Liver (tissue), 9 donors: ENCODE results near the gene RECQL5. TPM values are rescaled to one million over a fixed set of nuclear protein-coding genes. Genes with fewer than 3 reads are reported as not detected.

Source experiments
- DNase-seq: peaks from one replicate; pipeline ENCODE4 v3.0.0-alpha.2; 2017; ENCODE audit warnings: low spot score
- H3K27ac ChIP-seq, 2 donors: one replicate each; pipeline ENCODE4 v1.7.0; 2013; ENCODE audit warnings: inconsistent platforms in 2 of 2, low read length in 2 of 2, control low read depth in 1 of 2, low read depth in 1 of 2, mild to moderate bottlenecking in 1 of 2
- H3K27me3 ChIP-seq, 4 donors: one replicate each; pipeline versions ENCODE4 v1.6.1 to v1.7.0; 2013; ENCODE audit warnings: low read length in 3 of 4, inconsistent platforms in 1 of 4, mild to moderate bottlenecking in 1 of 4, moderate library complexity in 1 of 4; ENCODE audit not compliant: control insufficient read depth in 4 of 4, insufficient read depth in 4 of 4
- H3K36me3 ChIP-seq, 4 donors: one replicate each; pipeline versions ENCODE4 v1.6.1 to v1.7.0; 2013; ENCODE audit warnings: low read length in 3 of 4, mild to moderate bottlenecking in 3 of 4, low read depth in 1 of 4, moderate library complexity in 1 of 4; ENCODE audit not compliant: control insufficient read depth in 4 of 4, insufficient read depth in 3 of 4
- H3K4me1 ChIP-seq, 4 donors: one replicate each; pipeline versions ENCODE4 v1.6.1 to v1.7.0; 2013; ENCODE audit warnings: low read length in 3 of 4, mild to moderate bottlenecking in 3 of 4, moderate library complexity in 1 of 4; ENCODE audit not compliant: control insufficient read depth in 4 of 4, insufficient read depth in 4 of 4
- H3K4me3 ChIP-seq, 3 donors: one replicate each; pipeline versions ENCODE4 v1.6.1 to v1.7.0; 2013; ENCODE audit warnings: low read length in 3 of 3, control low read depth in 1 of 3, low read depth in 1 of 3, mild to moderate bottlenecking in 1 of 3
- H3K9ac ChIP-seq, 2 donors: one replicate each; pipeline ENCODE4 v1.7.0; 2013; ENCODE audit warnings: low read length in 2 of 2, mild to moderate bottlenecking in 2 of 2, moderate library complexity in 2 of 2, control low read depth in 1 of 2, low read depth in 1 of 2
- H3K9me3 ChIP-seq, 4 donors: one replicate each; pipeline versions ENCODE4 v1.6.1 to v1.7.0; 2013; ENCODE audit warnings: low read length in 3 of 4; ENCODE audit not compliant: control insufficient read depth in 4 of 4
- ATF3 ChIP-seq: IDR thresholded peaks from 2 replicates; pipeline ENCODE4 v1.6.1; 2016; ENCODE audit warnings: antibody characterized with exemption
- CTCF ChIP-seq: fragments of 150-350 bp; IDR thresholded peaks from 2 replicates; pipeline ENCODE4 v1.5.1; 2017; ENCODE audit warnings: improper control_type of control experiment, low read depth, low read length; ENCODE audit not compliant: missing input control
- EGR1 ChIP-seq, 2 donors: IDR thresholded peaks; 2 replicates each; pipeline ENCODE4 v1.6.1; 2016 to 2018; ENCODE audit warnings: antibody characterized with exemption in 2 of 2, low read depth in 2 of 2
- FOXA1 ChIP-seq: IDR thresholded peaks from 2 replicates; pipeline ENCODE4 v1.6.1; 2016; ENCODE audit warnings: antibody characterized with exemption
- FOXA2 ChIP-seq: IDR thresholded peaks from 2 replicates; pipeline ENCODE4 v1.6.1; 2016; ENCODE audit warnings: antibody characterized with exemption
- GABPA ChIP-seq, 2 donors: IDR thresholded peaks in 1 of 2; conservative IDR thresholded peaks in 1 of 2; 2 replicates each; pipeline ENCODE4 v1.6.1; 2016; ENCODE audit warnings: antibody characterized with exemption in 2 of 2, mild to moderate bottlenecking in 1 of 2, moderate library complexity in 1 of 2
- HNF4A ChIP-seq, 2 donors: conservative IDR thresholded peaks; 2 replicates each; pipeline ENCODE4 v1.6.1; 2016; ENCODE audit warnings: antibody characterized with exemption in 2 of 2, mild to moderate bottlenecking in 2 of 2
- HNF4G ChIP-seq: IDR thresholded peaks from 2 replicates; pipeline ENCODE4 v1.6.1; 2016; ENCODE audit warnings: antibody characterized with exemption
- JUND ChIP-seq, 2 donors: IDR thresholded peaks; 2 replicates each; pipeline ENCODE4 v1.6.1; 2016; ENCODE audit warnings: antibody characterized with exemption in 2 of 2
- NR2F2 ChIP-seq: IDR thresholded peaks from 2 replicates; pipeline ENCODE4 v1.6.1; 2016; ENCODE audit warnings: antibody characterized with exemption
- RAD21 ChIP-seq, 2 donors: IDR thresholded peaks; 2 replicates each; pipeline ENCODE4 v1.6.1; 2016; ENCODE audit warnings: antibody characterized with exemption in 2 of 2, mild to moderate bottlenecking in 2 of 2
- RXRA ChIP-seq, 2 donors: IDR thresholded peaks; 2 replicates each; pipeline ENCODE4 v1.6.1; 2017 to 2018; ENCODE audit warnings: antibody characterized with exemption in 2 of 2, mild to moderate bottlenecking in 1 of 2
- SP1 ChIP-seq: IDR thresholded peaks from 2 replicates; pipeline ENCODE4 v1.6.1; 2018; ENCODE audit warnings: antibody characterized with exemption, mild to moderate bottlenecking
- TAF1 ChIP-seq: conservative IDR thresholded peaks from 2 replicates; pipeline ENCODE4 v1.6.1; 2016; ENCODE audit warnings: antibody characterized with exemption, mild to moderate bottlenecking
- YY1 ChIP-seq: IDR thresholded peaks from 2 replicates; pipeline ENCODE4 v1.6.1; 2016; ENCODE audit warnings: antibody characterized with exemption, mild to moderate bottlenecking
- WGBS: extraction: QIAGEN DNeasy Blood & Tissue Kit; methylation state at CpG from one replicate; pipeline ENCODE4 v1.1.7; 2013; 5-methylcytosine and 5-hydroxymethylcytosine counted together
- polyA plus RNA-seq, 2 donors: library from polyadenylated mRNA; stranded (reverse) in 1 of 2; unstranded in 1 of 2; fragments of 200-250 nt in 1 of 2; fragments of >200 nt in 1 of 2; fragmentation: Nextera tagmentation in 1 of 2; extraction: Ambion mirVana in 1 of 2; gene quantifications; one replicate each; pipeline versions ENCODE4 v1.2.1 to v1.2.3, GENCODE V29; 2013 to 2015
- total RNA-seq, 2 donors: library from RNA; depleted of rRNA; stranded (reverse); fragments of >200 nt; gene quantifications; one replicate each; pipeline ENCODE4 v1.2.3, GENCODE V29; 2014
- TF ChIP-seq, protein P1 (sequence below): IDR thresholded peaks from 2 replicates; pipeline ENCODE4 v1.6.1; 2016; ENCODE audit warnings: antibody characterized with exemption, mild to moderate bottlenecking
- TF ChIP-seq, protein P2 (sequence below): IDR thresholded peaks from 2 replicates; pipeline ENCODE4 v1.6.1; 2016; ENCODE audit warnings: antibody characterized with exemption
- TF ChIP-seq, protein P3 (sequence below): IDR thresholded peaks from 2 replicates; pipeline ENCODE4 v1.6.1; 2016; ENCODE audit warnings: antibody characterized with exemption
- donor health status: healthy.
- donor health status: healthy.
- donor health status: healthy.
- donor health status: healthy.
- donor health status: healthy.

The RECQL5 gene
- total and polyA plus RNA-seq, 4 donors = 8.3 to 15.1 (median 11.5) TPM

DNA sequence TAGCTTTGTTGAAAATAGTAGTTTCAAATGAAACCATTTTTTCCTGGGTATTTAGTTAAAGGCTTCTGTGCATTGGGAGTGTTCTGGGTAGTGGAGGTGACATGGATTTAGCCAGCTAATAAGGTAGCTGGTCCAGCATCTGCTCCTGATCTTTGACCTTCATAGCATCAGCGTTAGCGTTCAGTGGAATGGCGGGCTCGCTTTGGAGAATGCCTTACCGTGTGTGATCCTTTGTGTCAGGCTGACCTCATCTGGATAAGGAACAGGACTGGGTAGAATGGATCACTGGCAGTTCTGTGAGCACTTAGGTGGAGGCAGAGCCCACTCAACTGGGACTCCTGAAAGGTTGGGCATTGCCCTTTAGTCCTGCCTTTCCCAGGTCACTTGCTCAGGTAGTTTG is 3.9 kb upstream of the RECQL5 start:
- Histone ChIP-seq H3K27me3 (no peaks in the 10 kb centered on the region), H3K4me1 (peaks cover 5 to 31% (median 21%) of the 10 kb centered on the region in 4 donors), H3K36me3 (peaks cover 12 to 45% (median 36%) of the 10 kb centered on the region in 4 donors), H3K4me3 (no peak overlapping the region), H3K27ac (no peak overlapping the region), H3K9ac (no peak overlapping the region), H3K9me3 (no peaks in the 10 kb centered on the region)
- no peak for DNase-seq
- WGBS = 76% methylated on average over 5 of the region's 5 CpGs
- no peak for TF ChIP-seq YY1
- TF ChIP-seq FOXA1 = no peak
- no peak for TF ChIP-seq EGR1 (IDR thresholded peaks at IDR 0.05; ENCODE audit: low read depth in 2 of 2)
- no peak for TF ChIP-seq JUND (IDR thresholded peaks at IDR 0.05)
- no peak for TF ChIP-seq CTCF
- TF ChIP-seq RXRA (IDR thresholded peaks at IDR 0.05) = no peak
- TF ChIP-seq GABPA (IDR thresholded peaks at IDR 0.05 in 1 of 2, conservative IDR thresholded peaks at IDR 0.05 in 1 of 2) = no peak
- TF ChIP-seq, protein P1, sequence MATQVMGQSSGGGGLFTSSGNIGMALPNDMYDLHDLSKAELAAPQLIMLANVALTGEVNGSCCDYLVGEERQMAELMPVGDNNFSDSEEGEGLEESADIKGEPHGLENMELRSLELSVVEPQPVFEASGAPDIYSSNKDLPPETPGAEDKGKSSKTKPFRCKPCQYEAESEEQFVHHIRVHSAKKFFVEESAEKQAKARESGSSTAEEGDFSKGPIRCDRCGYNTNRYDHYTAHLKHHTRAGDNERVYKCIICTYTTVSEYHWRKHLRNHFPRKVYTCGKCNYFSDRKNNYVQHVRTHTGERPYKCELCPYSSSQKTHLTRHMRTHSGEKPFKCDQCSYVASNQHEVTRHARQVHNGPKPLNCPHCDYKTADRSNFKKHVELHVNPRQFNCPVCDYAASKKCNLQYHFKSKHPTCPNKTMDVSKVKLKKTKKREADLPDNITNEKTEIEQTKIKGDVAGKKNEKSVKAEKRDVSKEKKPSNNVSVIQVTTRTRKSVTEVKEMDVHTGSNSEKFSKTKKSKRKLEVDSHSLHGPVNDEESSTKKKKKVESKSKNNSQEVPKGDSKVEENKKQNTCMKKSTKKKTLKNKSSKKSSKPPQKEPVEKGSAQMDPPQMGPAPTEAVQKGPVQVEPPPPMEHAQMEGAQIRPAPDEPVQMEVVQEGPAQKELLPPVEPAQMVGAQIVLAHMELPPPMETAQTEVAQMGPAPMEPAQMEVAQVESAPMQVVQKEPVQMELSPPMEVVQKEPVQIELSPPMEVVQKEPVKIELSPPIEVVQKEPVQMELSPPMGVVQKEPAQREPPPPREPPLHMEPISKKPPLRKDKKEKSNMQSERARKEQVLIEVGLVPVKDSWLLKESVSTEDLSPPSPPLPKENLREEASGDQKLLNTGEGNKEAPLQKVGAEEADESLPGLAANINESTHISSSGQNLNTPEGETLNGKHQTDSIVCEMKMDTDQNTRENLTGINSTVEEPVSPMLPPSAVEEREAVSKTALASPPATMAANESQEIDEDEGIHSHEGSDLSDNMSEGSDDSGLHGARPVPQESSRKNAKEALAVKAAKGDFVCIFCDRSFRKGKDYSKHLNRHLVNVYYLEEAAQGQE = no peak
- no peak for TF ChIP-seq HNF4G
- TF ChIP-seq, protein P2, sequence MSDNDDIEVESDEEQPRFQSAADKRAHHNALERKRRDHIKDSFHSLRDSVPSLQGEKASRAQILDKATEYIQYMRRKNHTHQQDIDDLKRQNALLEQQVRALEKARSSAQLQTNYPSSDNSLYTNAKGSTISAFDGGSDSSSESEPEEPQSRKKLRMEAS = no peak
- no peak for TF ChIP-seq TAF1
- no peak for TF ChIP-seq FOXA2
- TF ChIP-seq SP1 = no peak
- TF ChIP-seq HNF4A (conservative IDR thresholded peaks at IDR 0.05) = no peak

GRCh38 chr17:75668489-75668888 is 1.5 kb upstream of the RECQL5 start:
- Histone ChIP-seq H3K9me3 (no peaks in the 10 kb centered on the region), H3K36me3 (peaks cover 12 to 44% (median 38%) of the 10 kb centered on the region in 4 donors), H3K9ac (peak overlapping the region in 1 of 2 donors; percentile 28), H3K27me3 (no peaks in the 10 kb centered on the region), H3K4me1 (peaks cover 5 to 34% (median 25%) of the 10 kb centered on the region in 4 donors), H3K27ac (no peak overlapping the region), H3K4me3 (peak overlapping the region in 1 of 3 donors; percentile 98)
- TF ChIP-seq CTCF = no peak
- no peak for TF ChIP-seq RXRA (IDR thresholded peaks at IDR 0.05)
- TF ChIP-seq, protein P3, sequence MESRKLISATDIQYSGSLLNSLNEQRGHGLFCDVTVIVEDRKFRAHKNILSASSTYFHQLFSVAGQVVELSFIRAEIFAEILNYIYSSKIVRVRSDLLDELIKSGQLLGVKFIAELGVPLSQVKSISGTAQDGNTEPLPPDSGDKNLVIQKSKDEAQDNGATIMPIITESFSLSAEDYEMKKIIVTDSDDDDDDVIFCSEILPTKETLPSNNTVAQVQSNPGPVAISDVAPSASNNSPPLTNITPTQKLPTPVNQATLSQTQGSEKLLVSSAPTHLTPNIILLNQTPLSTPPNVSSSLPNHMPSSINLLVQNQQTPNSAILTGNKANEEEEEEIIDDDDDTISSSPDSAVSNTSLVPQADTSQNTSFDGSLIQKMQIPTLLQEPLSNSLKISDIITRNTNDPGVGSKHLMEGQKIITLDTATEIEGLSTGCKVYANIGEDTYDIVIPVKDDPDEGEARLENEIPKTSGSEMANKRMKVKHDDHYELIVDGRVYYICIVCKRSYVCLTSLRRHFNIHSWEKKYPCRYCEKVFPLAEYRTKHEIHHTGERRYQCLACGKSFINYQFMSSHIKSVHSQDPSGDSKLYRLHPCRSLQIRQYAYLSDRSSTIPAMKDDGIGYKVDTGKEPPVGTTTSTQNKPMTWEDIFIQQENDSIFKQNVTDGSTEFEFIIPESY = no peak
- TF ChIP-seq YY1 = no peak
- no peak for TF ChIP-seq HNF4A (conservative IDR thresholded peaks at IDR 0.05)
- TF ChIP-seq EGR1 (IDR thresholded peaks at IDR 0.05; ENCODE audit: low read depth in 2 of 2) = no peak
- TF ChIP-seq SP1 = no peak
- no peak for TF ChIP-seq ATF3
- TF ChIP-seq NR2F2 = no peak
- TF ChIP-seq RAD21 (IDR thresholded peaks at IDR 0.05) = no peak
- TF ChIP-seq TAF1 = no peak
- no peak for TF ChIP-seq FOXA2
- TF ChIP-seq FOXA1 = no peak
- no peak for DNase-seq
- WGBS = 91% methylated on average over 4 of the region's 4 CpGs
